NCI-H187 (cell line): ENCODE measurements around the gene STK17B.

Source experiments
- DNase-seq, 2 experiments: peaks; one replicate each; lab custom pipeline; 2025; lab: John Stamatoyannopoulos, UW

Gene STK17B

GRCh38 chr2:196183528-196184231, 12.3 kb upstream of the STK17B start:
- DNase-seq: no peak

DNA sequence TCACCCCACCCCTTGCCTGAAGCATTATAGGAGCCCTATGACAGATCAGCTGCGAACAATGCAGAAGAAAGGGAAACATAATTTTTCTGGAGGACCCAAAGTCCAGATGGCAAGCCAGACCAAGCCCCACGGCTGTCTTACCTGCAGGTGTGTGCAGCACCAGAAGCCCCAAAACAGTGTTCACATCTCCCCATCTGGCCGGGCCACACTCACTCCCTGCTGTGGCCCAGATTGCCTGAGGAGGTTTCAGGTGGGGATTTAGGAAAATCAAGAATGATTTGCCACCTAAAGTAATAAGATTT, 11.7 kb upstream of the STK17B start:
- no peak for DNase-seq

GRCh38 chr2:196182439-196183171, 11.2 kb upstream of the STK17B start:
- DNase-seq: no peak

- peak in 1 of 2 experiments; percentile 11 for DNase-seq
Measured at GRCh38 chr2:196181484-196181883, 10.1 kb upstream of the STK17B start.

DNA sequence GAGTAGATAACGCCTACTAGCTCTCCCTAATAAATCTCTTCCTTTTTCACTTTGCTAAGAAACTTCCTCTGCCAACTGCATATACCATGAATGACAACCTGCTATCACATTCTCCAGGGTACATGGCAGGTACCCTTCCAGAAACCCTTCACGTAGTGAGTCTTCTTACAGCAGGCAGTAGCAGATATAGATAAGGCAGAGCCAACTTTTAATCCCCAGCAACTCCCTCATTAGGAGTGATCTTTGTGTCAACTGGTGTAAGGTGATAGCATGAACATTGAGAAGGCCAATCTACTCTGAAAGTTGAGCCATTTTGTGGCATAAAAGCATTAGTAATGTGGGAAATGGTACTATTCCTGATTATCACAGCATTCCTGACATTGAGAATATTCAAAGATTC, 5.7 kb upstream of the STK17B start:
- no peak for DNase-seq

DNA sequence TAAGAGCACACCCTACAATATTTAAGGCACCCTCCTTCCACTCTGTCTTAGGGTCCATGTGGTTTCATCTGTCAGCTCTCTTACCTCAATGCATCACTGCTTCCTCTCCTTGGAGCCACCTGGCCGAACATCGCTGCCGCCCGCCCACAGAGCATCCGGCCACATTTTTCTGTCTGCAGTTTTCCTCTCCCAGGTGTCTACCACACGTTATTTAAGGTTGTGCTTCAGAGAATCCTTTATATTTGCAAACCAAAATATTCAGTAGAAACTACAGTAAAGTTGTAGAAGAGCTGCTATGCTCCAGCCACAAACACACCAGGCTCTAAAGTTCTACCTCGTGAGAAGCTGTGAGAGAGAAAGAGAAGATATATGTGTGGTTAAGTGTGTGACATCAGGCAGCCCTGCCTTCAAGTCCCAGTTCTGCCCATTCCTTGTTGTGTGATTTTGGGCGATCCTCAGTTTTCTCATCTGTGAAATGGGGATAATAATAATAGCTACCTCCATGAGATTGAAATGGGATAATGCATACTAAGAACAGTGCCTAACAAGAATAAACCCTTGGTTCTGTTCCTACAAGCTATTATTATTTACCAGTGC, 4.9 kb upstream of the STK17B start:
- DNase-seq: no peak

DNA sequence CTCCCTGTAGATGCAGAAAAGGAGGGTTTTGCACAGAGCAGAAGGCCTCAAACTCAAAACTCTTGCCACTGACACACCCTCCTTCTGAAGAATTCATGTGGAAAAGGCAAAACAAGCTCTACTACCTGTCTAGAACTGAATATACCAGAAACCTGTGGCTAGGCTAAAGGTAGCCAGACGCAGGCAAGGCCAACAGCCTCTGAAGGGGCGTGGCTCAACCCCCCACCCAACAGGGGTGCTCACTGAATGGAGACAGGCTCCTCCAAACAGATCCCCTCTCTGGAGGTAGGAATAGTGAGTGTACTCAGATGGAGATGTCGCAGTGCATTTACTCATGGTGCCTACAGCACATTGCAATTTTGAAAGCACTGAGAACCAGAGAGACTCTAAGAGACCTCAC, 3.0 kb upstream of the STK17B start:
- no peak for DNase-seq

GRCh38 chr2:196173505-196173904, 2.1 kb upstream of the STK17B start:
- DNase-seq: no peak

DNA sequence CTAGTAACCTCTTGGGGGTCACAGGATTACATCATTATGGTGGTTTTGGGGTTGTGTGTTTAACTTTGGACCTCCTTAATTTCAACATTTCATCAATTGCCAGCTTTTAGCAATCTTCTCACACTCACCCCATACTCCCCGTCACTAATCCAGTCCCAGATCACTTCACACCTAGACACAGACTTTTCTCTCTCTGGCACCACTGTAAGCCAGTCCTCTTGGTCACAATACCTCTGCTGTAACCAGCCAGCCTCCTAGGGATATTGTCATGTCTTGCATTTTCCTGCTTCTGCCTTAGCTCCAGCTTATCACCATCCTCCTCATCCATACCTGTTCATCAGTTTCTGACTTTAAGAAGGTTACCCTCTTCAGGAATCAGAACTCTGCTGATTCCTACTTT, 1.6 kb upstream of the STK17B start:
- DNase-seq: no peak

DNA sequence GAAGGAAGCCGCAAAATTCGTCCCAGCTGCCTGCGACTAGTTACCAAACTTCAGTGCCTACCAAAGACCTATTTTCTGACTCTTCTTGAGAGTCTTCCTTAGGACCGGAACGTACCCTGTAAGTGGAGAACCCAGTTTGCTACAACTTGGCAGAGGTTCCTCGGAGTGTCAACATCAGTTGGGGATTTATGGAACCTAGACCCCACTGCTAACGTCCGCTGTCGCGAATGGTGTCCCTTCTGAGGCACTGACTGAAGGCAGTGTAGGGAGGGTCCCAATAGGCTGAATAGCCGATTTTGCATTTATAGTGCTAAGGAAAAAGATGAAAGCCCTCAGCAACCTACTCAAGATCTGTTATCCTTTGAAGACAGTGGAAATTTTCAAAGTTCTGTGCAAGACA, 568 bp upstream of the STK17B start:
- DNase-seq: no peak

DNA sequence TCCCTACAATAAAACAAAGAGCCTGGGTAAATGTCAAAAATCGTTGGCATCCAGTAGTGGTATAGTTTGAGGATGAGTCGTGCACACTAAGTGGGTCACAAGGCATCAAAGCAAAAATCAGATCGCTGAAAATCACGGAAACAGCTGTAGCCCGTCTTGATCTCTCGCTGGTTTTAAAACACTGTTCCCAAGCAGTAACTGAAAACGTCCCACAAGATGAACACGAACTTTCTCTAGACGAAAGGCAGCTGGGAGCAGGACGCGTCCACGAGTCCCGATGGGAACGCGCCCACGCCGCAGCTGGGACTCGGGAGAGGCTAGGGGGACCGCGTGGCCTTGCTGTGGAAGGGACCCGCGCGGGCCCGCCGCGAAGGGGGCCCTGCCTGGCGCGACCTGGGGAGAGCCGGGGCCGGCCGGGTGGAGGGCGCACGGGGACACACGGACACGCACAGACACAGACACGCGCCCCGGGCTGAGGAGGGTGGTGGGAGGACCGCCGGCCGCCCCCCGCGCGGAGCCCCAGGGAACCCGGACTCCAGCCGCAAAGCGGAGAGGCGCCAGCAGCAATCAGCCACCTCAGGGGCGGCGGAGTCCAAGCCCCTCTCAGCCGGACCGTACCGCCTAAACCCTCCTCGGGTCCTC, 651 bp downstream of the STK17B start:
- DNase-seq: no peak

- no peak for DNase-seq
Measured at GRCh38 chr2:196170213-196170605, 1.2 kb downstream of the STK17B start.

- DNase-seq: no peak
Measured at GRCh38 chr2:196169516-196169915, 1.9 kb downstream of the STK17B start.

- no peak for DNase-seq
Measured at GRCh38 chr2:196168181-196168580, 3.2 kb downstream of the STK17B start.

GRCh38 chr2:196167666-196168065, 3.7 kb downstream of the STK17B start:
- DNase-seq: no peak

- DNase-seq: no peak
Measured at GRCh38 chr2:196166876-196167275, 4.5 kb downstream of the STK17B start.

GRCh38 chr2:196165016-196165415, 6.4 kb downstream of the STK17B start:
- no peak for DNase-seq

- DNase-seq: no peak
Measured at GRCh38 chr2:196163285-196163684, 8.1 kb downstream of the STK17B start.

- no peak for DNase-seq
Measured at GRCh38 chr2:196162586-196163175, 8.7 kb downstream of the STK17B start.

- DNase-seq: no peak
Measured at GRCh38 chr2:196160946-196161345, 10.4 kb downstream of the STK17B start.

DNA sequence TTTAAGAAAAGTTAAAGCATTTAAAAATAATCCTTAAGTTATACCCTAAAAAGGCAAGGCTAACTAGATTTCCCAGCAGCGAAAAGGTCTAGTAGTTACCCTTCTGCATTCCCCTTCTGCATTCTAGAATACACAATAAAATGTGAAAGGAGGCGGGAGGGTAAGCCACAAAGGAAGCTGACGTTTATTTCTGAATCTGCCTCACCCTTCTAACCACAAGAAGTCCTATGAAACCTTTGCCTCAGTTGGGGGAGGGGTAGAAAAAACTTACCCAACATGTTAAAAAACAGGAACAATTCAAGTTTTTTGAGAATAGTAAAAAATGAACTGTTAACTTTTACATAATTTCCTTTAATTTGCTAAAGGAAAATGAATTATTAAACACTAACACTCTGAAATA, 11.3 kb downstream of the STK17B start:
- DNase-seq: no peak

DNA sequence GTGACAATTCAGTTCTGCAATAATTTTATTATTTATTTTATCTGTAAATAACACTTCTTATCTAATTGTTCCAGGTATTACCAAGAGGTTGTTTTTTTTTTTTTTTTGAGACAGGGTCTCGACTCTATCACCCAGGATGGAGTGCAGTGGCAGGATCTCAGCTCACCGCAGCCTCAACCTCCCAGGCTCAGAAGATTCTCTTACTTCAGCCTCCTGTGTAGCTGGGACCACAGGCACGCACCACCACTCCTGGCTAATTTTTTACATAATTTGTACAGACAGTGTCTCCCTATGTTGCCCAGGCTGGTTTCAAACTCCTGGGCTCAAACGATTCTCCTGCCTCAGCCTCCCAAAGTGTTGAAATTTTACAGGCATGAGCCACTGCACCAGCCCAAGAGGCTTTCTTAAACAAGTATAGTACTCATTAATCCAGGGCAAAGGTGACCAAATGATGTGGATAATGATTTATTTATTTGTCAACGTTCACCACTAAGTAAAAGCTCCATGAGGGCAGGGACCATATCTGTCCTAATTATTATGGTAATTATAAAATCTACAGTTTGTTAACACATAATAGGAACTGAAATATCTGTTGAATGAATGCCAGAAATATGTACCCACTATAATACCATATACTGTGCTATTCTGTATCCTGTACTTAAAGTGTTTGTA, 12.0 kb downstream of the STK17B start:
- no peak for DNase-seq
